DOHH2 (cell line): ENCODE measurements around the gene GPR160.

ENCODE experiments used
- EZH2phosphoT487 ChIP-seq: fragments of 200-600 bp; sonication (generic); IDR thresholded peaks from 2 replicates; pipeline ENCODE4 v1.6.1; 2017; ENCODE audit warnings: borderline replicate concordance, mild to moderate bottlenecking, antibody characterized with exemption, low read length, moderate library complexity, mixed read lengths
- TF ChIP-seq, protein P1 (sequence below): fragments of 200-600 bp; sonication (generic); IDR thresholded peaks from one replicate; pipeline ENCODE4 v1.5.1; 2014; ENCODE audit warnings: antibody characterized with exemption, mild to moderate bottlenecking, low read depth, low read length; ENCODE audit not compliant: poor library complexity, severe bottlenecking

DNA sequence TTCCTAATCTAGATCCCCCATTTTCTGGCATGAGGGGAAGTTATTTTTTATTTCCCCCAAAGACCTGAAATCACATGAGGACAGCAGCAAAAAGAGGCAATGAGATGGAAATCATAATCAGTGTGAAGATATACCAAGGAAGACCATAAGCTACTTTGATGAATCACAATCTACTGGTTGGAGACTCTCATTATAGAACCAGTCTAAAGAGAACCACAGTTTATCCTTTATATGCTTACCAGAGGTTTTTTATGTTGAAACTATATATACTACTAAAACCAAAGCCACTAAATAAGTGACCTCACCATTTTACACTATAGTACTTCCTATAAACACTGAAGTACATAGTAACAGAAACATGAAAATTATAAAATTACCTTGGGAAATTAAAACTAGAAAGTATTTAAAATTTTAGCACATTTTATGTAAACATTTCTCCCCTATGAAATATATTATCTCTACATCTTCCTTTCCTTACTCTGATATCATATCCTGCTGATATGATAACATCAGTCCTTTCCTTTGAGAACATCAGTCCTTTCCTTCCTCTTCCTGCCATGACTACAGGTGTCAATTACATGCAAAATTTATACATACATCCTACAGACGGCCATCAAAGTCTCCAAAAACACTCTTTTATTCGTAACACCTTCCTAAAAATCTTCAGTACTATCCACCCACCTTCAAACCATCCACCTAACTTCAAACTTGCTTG lies 71.9 kb downstream of the GPR160 start:
- TF ChIP-seq EZH2phosphoT487 = no peak
- TF ChIP-seq, protein P1, sequence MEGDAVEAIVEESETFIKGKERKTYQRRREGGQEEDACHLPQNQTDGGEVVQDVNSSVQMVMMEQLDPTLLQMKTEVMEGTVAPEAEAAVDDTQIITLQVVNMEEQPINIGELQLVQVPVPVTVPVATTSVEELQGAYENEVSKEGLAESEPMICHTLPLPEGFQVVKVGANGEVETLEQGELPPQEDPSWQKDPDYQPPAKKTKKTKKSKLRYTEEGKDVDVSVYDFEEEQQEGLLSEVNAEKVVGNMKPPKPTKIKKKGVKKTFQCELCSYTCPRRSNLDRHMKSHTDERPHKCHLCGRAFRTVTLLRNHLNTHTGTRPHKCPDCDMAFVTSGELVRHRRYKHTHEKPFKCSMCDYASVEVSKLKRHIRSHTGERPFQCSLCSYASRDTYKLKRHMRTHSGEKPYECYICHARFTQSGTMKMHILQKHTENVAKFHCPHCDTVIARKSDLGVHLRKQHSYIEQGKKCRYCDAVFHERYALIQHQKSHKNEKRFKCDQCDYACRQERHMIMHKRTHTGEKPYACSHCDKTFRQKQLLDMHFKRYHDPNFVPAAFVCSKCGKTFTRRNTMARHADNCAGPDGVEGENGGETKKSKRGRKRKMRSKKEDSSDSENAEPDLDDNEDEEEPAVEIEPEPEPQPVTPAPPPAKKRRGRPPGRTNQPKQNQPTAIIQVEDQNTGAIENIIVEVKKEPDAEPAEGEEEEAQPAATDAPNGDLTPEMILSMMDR = no peak
